ENCODE results near the gene GLT6D1. TPM values are rescaled to one million over a fixed set of nuclear protein-coding genes. Genes with fewer than 3 reads are reported as not detected.

Gene GLT6D1
- total and polyA plus RNA-seq, 10 donors: not detected

DNA sequence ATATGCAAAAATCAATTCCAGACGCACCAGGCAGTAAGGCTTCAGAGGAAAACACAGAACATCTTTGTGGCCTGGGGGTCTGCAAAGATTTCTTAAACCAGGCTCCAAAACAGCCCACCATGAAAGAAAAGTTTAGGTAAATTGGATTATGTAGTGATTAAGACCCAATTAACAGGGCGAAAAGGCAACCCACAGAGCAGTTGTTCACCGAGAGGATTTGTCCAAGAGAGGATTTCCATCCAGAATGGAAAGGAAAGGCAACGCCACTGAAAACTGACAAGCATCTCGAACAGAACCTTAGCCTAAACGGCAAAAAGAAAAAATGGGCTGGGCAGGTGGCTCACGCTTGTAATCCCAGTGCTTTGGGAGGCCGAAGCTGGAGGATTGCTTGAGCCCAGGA, 37.4 kb downstream of the GLT6D1 start:
- Histone ChIP-seq H3K4me3 (no peak overlapping the region), H3K27me3 (replicated peaks in 1 of 7) (peaks cover 0 to 64% (median 0%) of the 10 kb centered on the region in 7 donors), H3K9me3 (no peaks in the 10 kb centered on the region), H3K27ac (no peak overlapping the region), H3K36me3 (no peaks in the 10 kb centered on the region), H3K4me1 (peaks cover 0 to 8% (median 2%) of the 10 kb centered on the region in 6 donors)
- TF ChIP-seq POLR2AphosphoS5 (IDR thresholded peaks at IDR 0.05): no peak
- no peak for TF ChIP-seq POLR2A (IDR thresholded peaks at IDR 0.05)
- TF ChIP-seq, protein P1, sequence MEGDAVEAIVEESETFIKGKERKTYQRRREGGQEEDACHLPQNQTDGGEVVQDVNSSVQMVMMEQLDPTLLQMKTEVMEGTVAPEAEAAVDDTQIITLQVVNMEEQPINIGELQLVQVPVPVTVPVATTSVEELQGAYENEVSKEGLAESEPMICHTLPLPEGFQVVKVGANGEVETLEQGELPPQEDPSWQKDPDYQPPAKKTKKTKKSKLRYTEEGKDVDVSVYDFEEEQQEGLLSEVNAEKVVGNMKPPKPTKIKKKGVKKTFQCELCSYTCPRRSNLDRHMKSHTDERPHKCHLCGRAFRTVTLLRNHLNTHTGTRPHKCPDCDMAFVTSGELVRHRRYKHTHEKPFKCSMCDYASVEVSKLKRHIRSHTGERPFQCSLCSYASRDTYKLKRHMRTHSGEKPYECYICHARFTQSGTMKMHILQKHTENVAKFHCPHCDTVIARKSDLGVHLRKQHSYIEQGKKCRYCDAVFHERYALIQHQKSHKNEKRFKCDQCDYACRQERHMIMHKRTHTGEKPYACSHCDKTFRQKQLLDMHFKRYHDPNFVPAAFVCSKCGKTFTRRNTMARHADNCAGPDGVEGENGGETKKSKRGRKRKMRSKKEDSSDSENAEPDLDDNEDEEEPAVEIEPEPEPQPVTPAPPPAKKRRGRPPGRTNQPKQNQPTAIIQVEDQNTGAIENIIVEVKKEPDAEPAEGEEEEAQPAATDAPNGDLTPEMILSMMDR (IDR thresholded peaks at IDR 0.05 in 8 of 11, conservative IDR thresholded peaks at IDR 0.05 in 3 of 11): no peak
- 84 to 93% (median 86%) methylated on average over 8 of the region's 8 CpGs for WGBS, 5 donors
- no peak for DNase-seq
- intact Hi-C loops (cut with DNase I; ENCODE audit: low total_unique reads): loop anchor here (10.0 kb wide), 1 partner anchor 523 kb away; no protein-coding TSS in a partner anchor

DNA sequence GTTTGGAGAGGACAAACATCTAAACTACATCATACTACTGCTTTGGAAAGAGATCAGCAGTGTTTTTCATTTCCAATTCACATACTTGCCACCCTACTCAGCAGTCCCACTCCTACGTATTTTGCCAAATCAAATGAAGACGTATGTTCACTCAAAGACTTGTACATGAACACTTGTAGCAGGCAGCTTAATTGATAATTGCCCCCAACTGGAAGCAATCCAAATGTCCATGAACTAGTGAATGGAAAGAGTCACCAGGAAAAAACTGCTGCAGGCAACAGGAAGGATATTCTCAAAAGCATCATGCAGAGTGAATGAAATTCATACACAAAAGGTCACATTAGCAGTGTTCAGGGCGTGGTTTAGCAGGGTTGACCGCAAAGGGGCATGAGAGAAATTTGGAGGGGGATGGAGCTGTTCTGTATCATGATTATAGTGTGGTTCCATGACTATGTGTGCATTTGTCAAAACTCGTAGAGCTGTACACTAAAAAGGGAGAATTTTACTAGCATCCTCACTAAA, 39.0 kb downstream of the GLT6D1 start:
- TF ChIP-seq POLR2AphosphoS5 (IDR thresholded peaks at IDR 0.05) (no peak), POLR2A (IDR thresholded peaks at IDR 0.05) (no peak)
- TF ChIP-seq, protein P1 (IDR thresholded peaks at IDR 0.05 in 8 of 11, conservative IDR thresholded peaks at IDR 0.05 in 3 of 11): no peak
- Histone ChIP-seq H3K9me3 (peaks cover 0 to 7% (median 0%) of the 10 kb centered on the region in 8 donors), H3K36me3 (no peaks in the 10 kb centered on the region), H3K27ac (no peak overlapping the region), H3K4me3 (no peak overlapping the region), H3K4me1 (peaks cover 0 to 8% (median 2%) of the 10 kb centered on the region in 6 donors), H3K27me3 (replicated peaks in 1 of 7) (peaks cover 0 to 73% (median 0%) of the 10 kb centered on the region in 7 donors)
- intact Hi-C loops (cut with DNase I; ENCODE audit: low total_unique reads): loop anchor here (10.0 kb wide), 1 partner anchor 524 kb away; no protein-coding TSS in a partner anchor
- DNase-seq: no peak
- 43 to 65% (median 57%) methylated on average over 5 of the region's 5 CpGs for WGBS, 5 donors

DNA sequence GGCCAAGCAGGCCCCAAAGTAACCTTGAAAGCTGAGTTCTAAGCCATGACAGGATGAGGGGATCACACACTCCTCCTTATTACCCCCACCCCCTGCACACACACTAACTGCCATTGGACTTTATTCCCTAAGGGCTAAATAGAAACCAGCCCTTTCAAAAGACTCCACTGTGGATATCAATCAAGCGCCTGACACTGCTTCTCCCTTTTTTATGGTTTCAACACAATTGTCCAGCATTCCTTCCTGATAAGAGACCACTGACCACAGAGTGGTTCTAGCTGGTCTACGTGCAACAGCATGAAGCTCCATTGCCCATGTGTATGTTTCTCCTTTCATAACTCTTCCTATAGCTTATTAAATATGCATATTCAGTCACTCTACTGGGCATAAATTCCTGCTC, 43.1 kb downstream of the GLT6D1 start:
- TF ChIP-seq, protein P1 (IDR thresholded peaks at IDR 0.05 in 8 of 11, conservative IDR thresholded peaks at IDR 0.05 in 3 of 11): no peak
- TF ChIP-seq POLR2A (IDR thresholded peaks at IDR 0.05): no peak
- no peak for TF ChIP-seq POLR2AphosphoS5 (IDR thresholded peaks at IDR 0.05)
- H3K27me3 ChIP-seq (replicated peaks in 1 of 7): peaks cover 0 to 58% (median 4%) of the 10 kb centered on the region in 7 donors
- H3K36me3 ChIP-seq: no peaks in the 10 kb centered on the region
- H3K4me1 ChIP-seq: no peaks in the 10 kb centered on the region
- H3K4me3 ChIP-seq: no peak overlapping the region
- H3K27ac ChIP-seq: no peak overlapping the region
- no peak for DNase-seq
- H3K9me3 ChIP-seq: peaks cover 0 to 16% (median 0%) of the 10 kb centered on the region in 8 donors
- intact Hi-C loops (cut with DNase I; ENCODE audit: low total_unique reads): no loop called here
- 21 to 53% (median 37%) methylated on average over 2 of the region's 2 CpGs for WGBS, 5 donors

DNA sequence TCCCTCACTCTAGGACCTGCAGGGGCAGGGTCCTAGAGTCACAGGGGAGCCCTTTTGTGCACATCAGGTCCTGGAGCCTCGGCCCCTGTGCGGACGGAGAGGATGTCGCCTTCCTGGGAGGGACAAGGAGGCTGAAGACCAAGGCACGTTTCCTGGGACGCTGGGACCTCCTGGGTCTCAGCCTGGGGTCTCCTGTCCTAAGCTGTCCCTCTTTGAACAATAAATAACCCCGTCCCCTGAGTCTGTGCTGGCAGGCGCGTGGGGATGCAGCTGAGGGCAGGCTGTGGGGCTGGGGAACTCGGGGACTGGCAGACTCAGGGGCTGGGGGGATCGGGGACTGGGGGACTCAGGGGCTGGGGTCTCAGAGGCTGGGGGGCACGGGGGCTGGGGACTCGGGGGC, 46.7 kb downstream of the GLT6D1 start:
- no peak overlapping the region for H3K4me3 ChIP-seq
- H3K27ac ChIP-seq: no peak overlapping the region
- 83 to 90% (median 90%) methylated on average over 6 to 12 of the region's 13 CpGs for WGBS, 5 donors
- TF ChIP-seq POLR2A (IDR thresholded peaks at IDR 0.05): no peak
- TF ChIP-seq, protein P1 (IDR thresholded peaks at IDR 0.05 in 8 of 11, conservative IDR thresholded peaks at IDR 0.05 in 3 of 11): no peak
- no peak for TF ChIP-seq POLR2AphosphoS5 (IDR thresholded peaks at IDR 0.05)
- peaks cover 0 to 16% (median 0%) of the 10 kb centered on the region in 8 donors for H3K9me3 ChIP-seq
- peaks cover 0 to 67% (median 4%) of the 10 kb centered on the region in 7 donors for H3K27me3 ChIP-seq (replicated peaks in 1 of 7)
- no peaks in the 10 kb centered on the region for H3K4me1 ChIP-seq
- intact Hi-C loops (cut with DNase I; ENCODE audit: low total_unique reads): no loop called here
- DNase-seq: peak; percentile 34
- H3K36me3 ChIP-seq: no peaks in the 10 kb centered on the region

Measured in spleen (tissue), 11 donors.